ENCODE results near the gene DACH1.

- TF ChIP-seq CTCF (IDR thresholded peaks at IDR 0.05; ENCODE audit: extremely low read depth in 1 of 2, insufficient read depth in 1 of 2, low read depth in 1 of 2, low read length in 2 of 2) (peak; percentile 39 to 61), POLR2A (IDR thresholded peaks at IDR 0.05; ENCODE audit: low read depth, low read length) (no peak), MAX (IDR thresholded peaks at IDR 0.05; ENCODE audit: insufficient read depth, insufficient read length) (no peak)
Observed at GRCh38 chr13:71879129-71879535, 12.1 kb upstream of the DACH1 start.

Measured in endothelial cell of umbilical vein (primary cell).